GM18861 (cell line): ENCODE results near the gene YWHAE.
"Not testable (repeated sequence)": the region's sequence is repeated elsewhere in the genome, so short reads cannot be mapped to it uniquely, and the experiment has no call there.

Experiments
- ATAC-seq: cut with Tn5 transposase; IDR thresholded peaks from one replicate; pipeline ENCODE4 v1.9.1; 2021; ENCODE audit not compliant: unreplicated experiment

YWHAE gene

DNA sequence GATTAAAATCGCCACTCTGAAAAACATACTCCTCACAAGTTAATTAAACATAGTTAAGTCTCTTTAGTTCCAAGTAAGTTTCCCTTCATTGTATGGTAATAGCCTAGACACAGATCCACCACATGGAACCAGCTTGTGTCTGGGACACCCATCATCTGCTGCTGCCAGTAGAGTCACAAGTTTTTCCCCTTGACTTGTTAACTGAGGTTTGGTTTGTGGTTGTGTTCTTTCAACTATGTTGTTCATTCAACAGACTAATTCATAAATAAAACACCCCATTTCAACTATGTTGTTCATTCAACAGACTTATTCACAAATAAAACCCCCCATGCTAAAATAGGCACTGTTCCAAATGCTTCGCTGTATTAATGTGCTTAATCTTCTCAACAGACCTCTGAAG is 24.4 kb downstream of the YWHAE start:
- ATAC-seq = no peak

DNA sequence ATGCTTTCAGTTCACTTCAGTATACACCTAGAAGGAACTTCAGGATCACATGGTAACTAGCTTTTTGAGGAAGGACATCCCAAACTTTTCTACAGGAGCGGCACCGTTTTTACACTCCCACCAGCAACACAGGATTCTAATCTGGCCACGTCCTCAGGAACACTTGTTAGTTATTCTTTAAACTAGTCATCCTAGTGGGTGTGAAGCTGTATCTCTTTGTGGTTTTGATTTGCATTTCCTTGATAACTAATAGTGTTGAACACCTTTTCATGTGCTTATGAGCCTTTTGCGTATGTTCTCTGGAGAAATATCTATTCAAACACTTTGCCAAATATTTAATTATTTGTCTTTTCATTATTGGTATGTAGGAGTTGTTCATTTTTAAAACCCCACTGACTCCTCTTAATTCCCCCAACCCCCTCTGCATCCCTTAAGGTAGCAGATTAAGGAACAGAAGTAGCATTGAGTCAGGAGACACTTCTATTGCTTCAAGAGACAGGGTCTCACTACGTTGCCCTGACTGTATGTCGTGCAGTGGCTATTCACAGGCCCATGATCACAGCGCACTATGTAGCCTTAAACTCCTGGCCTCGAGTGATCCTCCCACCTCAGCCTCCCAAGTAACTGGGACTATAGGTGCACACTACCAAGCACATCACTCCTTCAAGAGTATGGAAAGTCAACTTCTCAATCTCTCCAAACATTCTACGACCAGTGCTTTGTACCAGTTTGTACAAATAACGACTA is 25.4 kb downstream of the YWHAE start:
- no peak for ATAC-seq

DNA sequence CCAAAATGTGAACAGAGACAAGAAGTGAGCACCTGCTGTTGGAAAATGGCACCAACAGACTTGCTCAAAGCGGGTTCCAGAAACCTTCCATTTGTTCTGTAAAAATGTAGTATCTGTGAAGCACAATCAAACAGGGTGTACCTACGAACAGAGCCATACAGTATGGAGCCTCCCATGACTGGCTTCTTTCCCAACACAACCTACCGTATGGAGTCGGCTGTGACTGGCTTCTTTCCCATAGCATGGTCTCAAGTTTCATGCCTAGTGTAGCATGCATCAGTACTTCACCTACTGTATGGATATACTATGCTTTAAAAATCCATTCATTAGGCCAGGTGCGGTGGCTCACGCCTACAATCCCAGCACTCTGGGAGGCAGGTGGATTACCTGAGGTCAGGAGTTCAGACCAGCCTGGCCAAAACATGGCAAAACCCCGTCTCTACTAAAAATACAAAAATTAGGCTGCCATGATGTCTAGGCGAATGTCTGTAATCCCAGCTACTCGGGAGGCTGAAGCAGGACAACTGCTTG is 26.2 kb downstream of the YWHAE start:
- ATAC-seq = no peak

DNA sequence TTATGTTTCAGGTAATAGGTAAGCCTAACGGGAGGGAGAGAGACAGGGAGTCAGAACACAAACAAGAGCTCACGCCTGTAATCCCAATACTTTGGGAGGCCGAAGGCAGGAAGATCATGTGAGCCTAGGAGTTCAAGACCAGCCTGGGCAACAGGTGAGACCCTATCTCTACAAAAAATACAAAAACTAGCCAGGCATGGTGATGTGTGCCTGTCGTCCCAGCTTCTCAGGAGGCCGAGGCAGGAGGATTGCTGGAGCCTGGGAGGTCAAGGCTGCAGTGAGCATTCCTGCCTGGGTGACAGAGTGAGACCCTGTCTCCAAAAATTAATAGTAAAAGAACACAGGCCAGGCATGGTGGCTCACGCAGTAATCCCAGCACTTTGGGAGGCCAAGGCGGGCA is 27.4 kb downstream of the YWHAE start:
- ATAC-seq = no peak

DNA sequence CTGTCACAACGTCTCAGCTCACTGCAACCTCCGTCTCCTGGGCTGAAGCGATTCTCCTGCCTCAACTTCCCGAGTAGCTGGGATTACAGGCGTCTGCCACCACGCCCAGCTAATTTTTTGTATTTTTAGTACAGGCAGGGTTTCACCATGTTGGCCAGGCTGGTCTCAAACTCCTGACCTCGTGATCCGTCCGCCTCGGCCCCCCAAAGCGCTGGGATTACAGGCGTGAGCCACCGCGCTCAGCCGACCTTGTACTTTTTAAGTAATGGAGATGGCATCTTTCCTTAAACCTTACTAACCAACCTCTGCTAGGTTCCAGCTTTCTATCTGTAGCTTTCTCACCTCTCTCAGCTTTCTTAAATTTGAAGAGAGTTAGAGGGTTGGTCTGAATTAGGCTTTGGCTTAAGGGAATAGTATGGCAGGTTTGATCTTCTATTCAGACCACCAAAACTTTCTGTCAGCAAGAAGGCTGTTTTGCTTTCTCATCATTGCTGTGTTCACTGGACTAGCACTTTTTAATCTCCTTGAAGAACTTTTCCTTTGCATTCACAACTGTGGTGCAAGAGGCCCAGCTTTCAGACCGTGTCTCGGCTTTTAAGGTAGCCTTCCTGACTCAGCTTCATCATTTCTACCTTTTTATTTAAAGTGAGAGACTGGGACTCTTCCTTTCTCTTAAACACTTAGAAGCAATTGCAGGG is 28.0 kb downstream of the YWHAE start:
- no peak for ATAC-seq

DNA sequence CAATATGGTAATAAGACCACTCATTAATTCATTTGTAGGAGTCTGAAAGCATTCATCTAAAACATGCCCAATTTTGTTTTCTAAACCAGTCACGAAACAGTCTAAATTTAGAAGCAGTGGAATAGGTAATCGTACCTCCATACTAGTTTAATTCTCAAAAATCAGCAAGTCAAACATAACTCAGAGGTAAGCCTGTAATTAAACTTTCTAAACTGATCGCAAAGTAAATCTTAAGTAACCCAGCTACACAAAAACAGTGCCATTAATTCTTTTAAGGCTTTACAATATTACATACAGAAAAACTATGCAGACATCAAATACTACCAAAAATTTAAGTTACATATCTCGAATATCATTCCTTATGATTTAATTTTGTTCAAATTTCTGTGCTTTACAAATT is 31.4 kb downstream of the YWHAE start:
- no peak for ATAC-seq

DNA sequence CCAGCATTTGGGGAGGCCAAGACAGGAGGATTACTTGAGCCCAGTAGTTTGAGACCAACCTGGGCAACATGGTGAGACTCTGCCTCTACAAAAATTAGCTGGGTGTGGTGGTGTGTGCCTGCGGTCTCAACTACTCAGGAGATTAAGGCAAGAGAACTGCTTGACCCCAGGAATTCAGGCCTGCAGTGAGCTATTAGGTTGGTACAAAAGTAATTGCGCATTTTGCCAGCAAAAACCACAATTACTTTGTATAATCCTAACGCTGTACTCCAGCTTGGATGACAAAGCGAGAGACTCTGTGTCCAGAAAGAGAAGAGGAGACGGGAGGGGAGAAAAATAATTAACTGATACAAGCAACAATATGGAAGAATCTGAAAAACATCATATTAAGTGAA is 32.7 kb downstream of the YWHAE start:
- ATAC-seq = no peak

DNA sequence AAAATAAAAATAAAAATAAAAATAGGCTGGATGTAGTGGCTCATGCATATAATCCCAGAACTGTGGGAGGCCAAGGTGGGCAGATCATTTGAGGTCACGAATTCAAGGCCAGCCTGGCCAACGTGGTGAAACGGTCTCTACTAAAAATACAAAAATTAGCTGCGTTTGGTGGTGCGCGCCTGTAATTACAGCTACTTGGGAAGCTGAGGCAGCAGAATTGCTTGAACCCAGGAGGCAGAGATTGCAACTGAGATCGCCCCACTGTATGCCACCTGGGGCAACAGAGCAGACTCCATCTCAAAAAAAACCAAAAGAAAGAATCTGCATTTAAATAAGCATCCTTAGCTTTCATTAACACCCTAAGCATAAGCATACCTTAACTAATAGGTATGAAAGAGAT is 33.8 kb downstream of the YWHAE start:
- ATAC-seq = no peak

DNA sequence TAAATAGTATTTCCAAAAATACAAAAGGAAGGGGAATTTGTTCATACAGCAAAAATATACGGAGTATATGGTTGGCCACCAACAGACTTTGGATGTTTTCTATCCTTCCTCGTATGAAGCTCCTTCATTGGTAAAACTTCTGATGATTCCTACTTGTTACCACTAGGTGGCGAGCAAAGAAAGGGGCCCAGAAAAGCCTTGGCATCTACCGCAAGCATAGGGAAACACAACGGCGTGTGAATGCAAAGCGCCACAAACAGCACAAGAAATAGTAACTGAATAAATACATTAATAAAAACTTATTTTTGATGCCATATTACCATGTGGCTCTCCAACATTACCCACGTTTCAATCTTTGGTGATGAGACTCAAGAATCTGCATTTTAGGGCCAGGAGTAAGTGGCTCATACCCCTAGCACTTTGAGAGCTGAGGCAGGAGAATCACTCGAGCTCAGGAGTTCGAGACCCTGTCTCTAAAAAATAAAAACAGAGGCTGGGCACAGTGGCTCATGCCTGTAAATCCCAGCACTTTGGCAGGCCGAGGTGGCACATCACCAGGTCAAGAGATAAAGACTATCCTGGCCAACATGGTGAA is 34.5 kb downstream of the YWHAE start:
- no peak for ATAC-seq

DNA sequence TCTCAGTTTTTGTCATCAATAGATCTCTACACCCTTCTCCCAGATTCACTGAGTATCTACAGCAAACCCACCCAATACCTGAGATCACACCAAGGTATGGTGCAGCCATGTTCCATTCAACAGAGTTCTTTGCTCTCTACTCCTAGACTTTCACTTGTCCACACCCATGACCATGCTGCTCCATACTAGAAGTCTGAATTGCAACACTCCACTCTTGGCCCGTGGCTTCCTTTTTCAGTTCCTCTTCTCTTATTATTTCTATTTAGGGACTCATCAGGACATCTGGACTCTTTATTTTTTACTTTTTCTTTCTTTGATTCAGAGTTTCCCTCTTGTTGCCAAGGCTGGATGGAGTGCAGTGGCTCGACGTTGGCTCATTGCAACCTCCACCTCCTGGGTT is 37.1 kb downstream of the YWHAE start:
- peak; percentile 39 for ATAC-seq

DNA sequence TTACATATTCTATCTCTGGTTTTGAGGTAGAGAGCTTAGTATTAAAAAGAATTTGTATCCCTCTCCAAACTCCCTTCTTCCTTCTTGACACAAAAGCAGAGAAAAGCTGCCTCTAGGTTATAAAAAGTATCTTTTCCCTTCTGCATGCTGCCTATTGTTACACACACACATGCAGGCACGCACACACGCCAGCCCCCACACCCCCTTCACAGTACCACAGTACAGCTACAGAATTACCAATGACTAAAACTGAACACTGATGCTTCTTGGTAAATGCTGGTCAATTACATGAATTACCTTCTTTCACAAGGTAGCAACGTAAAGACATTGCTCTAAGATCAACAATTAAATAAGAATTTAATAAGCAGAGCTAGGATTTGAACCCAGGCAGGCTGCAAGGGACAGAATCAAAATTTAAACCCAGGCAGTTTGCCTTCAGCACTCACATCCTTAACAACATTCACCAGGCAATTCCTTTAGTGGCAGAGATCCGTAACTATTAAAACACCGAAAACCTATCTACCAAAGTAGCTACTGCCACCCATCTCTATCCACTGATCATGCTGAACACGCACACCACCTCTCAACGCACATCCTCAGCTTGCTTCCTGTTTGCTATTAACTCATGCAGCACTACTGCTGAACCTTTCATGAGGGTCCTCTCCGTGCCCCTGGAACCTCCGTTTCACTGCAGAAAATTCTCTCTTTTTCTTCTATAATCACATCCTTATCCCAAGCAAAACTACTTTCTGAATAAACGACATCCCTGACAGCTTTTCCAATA is 37.8 kb downstream of the YWHAE start:
- no peak for ATAC-seq

DNA sequence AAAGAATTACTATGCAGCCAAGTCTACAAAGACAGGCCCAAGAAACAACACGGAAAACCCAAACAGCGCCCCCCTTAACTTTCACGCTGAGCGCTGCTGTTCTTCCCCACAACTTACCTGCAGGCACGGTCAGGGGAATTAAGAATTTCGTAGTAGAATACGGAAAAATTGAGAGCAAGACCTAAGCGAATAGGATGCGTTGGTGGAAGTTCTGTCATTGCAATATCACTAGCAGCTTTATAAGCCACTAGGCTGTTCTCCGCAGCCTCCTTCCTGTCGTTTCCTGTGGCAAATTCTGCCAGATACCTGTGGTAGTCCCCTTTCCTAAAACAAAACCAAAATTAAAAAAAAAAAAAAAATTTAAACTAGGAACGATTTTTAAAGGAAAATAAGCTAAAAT is 39.0 kb downstream of the YWHAE start:
- no peak for ATAC-seq

DNA sequence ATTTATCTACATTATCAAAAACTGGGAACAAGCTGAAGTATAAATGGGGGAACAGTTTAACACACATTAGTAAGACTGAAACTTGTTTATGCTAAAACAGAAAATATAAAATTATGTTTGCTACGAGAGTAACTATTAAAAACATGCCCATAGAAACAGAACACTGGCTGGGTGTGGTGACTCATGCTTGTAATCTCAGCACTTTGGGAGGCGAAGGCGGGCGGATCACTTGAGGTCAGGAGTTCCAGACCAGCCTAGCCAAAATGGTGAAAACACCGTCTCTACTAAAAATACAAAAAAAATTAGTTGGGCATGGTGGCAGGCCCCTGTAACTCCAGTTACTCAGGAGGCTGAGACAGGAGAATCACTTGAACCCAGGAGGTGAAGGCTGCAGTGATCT is 39.7 kb downstream of the YWHAE start:
- ATAC-seq = not testable (repeated sequence)

DNA sequence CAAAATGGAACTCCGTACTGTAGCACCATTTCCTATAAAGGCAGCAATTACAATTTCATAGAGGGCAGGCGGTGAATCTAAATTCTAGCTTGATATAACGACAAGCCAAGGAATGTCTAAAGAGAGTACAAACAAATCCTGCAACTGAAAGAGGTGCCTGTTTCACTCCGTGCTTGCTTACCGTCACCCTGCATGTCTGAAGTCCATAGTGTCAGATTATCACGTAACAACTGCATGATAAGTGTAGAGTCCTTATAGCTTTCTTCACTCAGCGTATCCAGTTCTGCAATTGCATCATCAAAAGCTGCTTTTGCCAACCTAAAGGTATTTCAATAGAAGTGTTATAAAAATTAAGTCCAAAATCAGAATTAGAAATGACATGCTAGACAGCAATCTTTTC is 46.0 kb downstream of the YWHAE start:
- ATAC-seq = no peak

DNA sequence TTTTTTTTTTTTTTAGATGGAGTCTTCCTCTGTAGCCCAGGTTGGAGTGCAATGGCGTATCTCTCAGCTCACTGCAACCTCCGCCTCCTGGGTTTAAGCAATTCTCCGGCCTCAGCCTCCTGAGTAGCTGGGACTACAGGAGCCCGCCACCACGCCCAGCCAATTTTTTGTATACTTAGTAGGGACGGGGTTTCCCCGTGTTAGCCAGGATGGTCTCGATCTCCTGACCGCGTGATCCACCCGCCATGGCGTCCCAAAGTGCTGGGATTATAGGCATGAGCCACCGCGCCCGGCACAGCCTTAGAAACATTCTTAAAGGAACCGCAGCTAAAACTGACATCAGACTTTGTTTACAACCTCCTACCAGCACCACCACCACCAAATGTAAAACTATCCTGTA is 47.5 kb downstream of the YWHAE start:
- not testable (repeated sequence) for ATAC-seq

DNA sequence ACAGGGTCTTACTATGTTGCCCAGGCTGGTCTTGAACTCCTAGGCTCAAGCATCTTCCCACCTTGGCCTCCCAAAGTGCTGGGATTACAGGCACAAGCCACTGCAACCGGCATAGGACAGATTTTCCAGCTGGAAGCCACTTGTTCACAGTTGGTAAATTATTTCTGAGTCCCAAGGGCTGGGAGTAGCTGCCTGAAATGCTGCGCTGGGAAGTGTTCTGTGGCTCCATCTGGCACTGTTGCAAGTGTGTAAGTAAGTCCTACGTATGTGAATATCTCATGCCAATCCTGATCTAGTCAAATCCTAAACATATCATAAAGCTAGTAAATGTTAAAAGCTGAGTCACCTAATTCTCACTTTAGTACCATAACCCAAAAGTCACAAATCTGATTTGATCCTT is 48.1 kb downstream of the YWHAE start:
- ATAC-seq = no peak

DNA sequence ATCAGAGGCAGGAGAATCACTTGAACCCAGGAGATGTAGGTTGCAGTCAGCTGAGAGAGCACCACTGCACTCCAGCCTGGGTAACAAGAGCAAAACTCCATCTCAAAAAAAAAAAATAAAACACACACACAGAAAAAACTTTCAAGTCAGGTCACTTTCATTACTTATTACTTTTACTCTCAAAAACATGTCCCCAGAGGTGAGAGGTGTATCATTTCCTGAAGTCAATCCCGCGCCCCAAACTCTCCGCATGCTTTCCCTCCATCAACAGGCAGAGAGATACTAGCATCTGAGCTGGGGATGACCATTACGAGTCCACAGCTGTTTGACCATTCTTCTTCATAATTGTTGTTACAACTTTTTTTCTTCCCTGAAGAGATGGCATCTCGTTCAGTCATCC is 48.7 kb downstream of the YWHAE start:
- no peak for ATAC-seq

DNA sequence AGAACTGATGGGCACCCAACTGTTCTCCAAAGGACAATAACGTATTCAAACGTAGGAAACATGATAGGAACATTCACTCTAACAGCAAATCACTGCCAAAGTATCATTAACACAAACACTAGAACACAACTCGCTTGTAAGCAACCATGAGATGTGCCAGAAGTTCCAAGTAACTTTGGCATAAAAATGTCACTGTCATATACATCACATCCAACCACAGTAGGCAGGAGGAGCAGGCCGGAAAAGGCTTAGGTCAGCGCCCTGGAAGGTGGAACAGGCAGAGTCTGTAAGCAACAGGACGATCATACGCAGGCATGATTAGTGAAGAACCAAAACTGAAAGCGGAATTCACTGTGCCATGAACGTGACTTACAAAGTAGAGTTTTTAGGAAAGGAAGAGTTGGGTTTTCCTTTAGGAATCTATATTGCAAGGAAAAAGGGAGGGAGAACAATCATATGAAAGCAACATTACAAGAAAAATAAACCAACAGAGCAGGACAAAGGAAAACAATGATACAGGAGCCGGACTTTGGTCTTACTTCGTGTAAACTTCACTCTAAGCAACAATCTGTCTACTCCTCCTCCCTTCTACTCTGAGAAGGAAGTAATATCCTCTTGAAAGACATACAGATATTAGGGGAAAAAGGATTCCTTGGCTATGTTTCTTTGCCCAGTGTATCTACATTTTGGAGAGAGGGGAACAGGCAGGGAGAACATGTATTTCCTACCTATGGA is 52.3 kb downstream of the YWHAE start:
- ATAC-seq = no peak

DNA sequence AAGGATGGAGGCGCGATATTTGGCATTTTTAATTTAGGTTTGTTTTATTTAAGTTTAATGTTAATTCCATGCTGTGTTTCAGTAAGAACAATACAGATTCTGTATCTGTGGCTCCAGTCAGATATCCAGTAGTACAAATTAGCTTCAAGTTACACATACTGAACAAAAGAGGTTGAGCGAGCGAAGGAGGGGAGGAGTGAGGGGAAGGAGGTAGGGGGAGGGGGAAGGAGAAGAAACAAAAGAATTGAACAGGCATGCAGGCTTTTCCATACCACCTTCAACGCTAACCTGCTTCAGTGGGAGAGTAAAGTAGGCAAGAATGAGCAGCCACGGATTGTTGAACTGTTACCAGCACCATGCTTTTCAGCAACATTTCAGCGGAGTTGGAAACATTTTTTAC is 55.5 kb downstream of the YWHAE start:
- no peak for ATAC-seq

DNA sequence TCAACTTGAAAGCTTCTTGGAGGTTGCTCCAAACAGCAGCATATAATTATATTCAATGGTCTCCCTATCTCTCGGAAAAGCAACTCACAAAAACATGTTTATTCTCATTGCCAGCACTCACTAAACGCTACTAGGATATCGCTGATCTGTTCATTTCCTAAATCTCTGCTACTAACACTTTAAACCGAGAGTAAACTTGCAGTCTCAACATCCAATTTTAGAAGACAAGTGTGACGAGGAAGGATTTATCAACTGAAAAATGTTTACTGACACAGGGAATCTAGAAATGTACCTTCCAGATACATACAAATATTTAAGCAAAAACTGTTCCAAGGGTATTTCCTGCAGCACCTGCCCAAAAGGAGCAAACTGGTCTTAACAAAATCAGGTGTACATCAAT is 56.5 kb downstream of the YWHAE start:
- no peak for ATAC-seq

DNA sequence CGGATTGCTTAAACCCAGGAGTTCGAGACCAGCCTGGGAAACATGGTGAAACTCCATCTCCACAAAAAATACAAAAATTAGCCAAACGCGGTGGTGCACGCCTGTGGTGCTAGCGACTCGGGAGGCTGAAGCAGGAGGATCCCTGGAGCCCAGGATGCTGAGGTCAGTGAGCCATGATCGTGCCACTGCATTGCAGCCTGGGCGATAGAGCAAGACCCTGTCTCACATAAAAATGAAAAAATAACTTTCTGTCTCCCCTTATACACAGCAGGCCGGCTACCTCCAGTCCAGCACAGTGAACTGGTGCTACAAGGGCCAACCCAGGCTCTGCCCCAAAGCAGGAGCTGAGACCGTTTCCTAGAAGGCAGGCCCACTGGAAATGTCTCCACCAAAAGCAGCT is 59.7 kb downstream of the YWHAE start:
- ATAC-seq = no peak
